T-helper 1 cell treated with Interleukin-12 subunit alpha and Interleukin-12 subunit beta and Interleukin-4 antibody, amounts not matched to agents 30 μg/mL and 1 μg/mL, for 36 hours (primary cell): ENCODE measurements around the gene COQ8A.
"Not testable (repeated sequence)": the region's sequence is repeated elsewhere in the genome, so short reads cannot be mapped to it uniquely, and the experiment has no call there.

ENCODE experiments used
- H3K27ac Mint-ChIP-seq: one replicate; pipeline ENCODE4 v1.8.0; 2021; ENCODE audit warnings: mild to moderate bottlenecking, mixed read lengths
- H3K27me3 Mint-ChIP-seq: one replicate; pipeline ENCODE4 v1.8.0; 2021; ENCODE audit warnings: low read depth, mixed read lengths
- H3K36me3 Mint-ChIP-seq: one replicate; pipeline ENCODE4 v1.8.0; 2021; ENCODE audit warnings: low read depth, mixed read lengths
- H3K4me1 Mint-ChIP-seq: one replicate; pipeline ENCODE4 v1.8.0; 2021; ENCODE audit warnings: low read depth, mixed read lengths
- H3K4me3 Mint-ChIP-seq: one replicate; pipeline ENCODE4 v1.8.0; 2021; ENCODE audit warnings: mild to moderate bottlenecking, moderate library complexity, mixed read lengths
- H3K9me3 Mint-ChIP-seq: one replicate; pipeline ENCODE4 v1.8.0; 2021; ENCODE audit warnings: mixed read lengths

The COQ8A gene

GRCh38 chr1:226953175-226953800 lies 13.2 kb downstream of the COQ8A start:
- Mint-ChIP-seq H3K27ac (no peak overlapping the region), H3K27me3 (no peaks in the 10 kb centered on the region)

GRCh38 chr1:226954337-226954736 lies 14.2 kb downstream of the COQ8A start:
- Mint-ChIP-seq H3K27me3 (no peaks in the 10 kb centered on the region), H3K9me3 (peaks cover 26% of the 10 kb centered on the region), H3K4me3 (no peak overlapping the region), H3K4me1 (no peaks in the 10 kb centered on the region), H3K27ac (no peak overlapping the region), H3K36me3 (peaks cover 8% of the 10 kb centered on the region)

More at GRCh38 chr1:226953175-226953800, 13.2 kb downstream of the COQ8A start:
- peaks cover 19% of the 10 kb centered on the region for H3K9me3 Mint-ChIP-seq
- H3K36me3 Mint-ChIP-seq, result peaks cover 4% of the 10 kb centered on the region
- no peak overlapping the region for H3K4me3 Mint-ChIP-seq
- no peaks in the 10 kb centered on the region for H3K4me1 Mint-ChIP-seq

- H3K36me3 Mint-ChIP-seq, result peaks cover 11% of the 10 kb centered on the region
- no peaks in the 10 kb centered on the region for H3K4me1 Mint-ChIP-seq
- no peak overlapping the region for H3K4me3 Mint-ChIP-seq
- H3K27ac Mint-ChIP-seq, result no peak overlapping the region
- H3K27me3 Mint-ChIP-seq, result no peaks in the 10 kb centered on the region
- H3K9me3 Mint-ChIP-seq, result peaks cover 31% of the 10 kb centered on the region
Observed at GRCh38 chr1:226954777-226955176, 14.7 kb downstream of the COQ8A start.

- Mint-ChIP-seq H3K36me3 (peaks cover 11% of the 10 kb centered on the region), H3K9me3 (peaks cover 32% of the 10 kb centered on the region)
- not testable (repeated sequence) for H3K4me1 Mint-ChIP-seq, H3K27ac Mint-ChIP-seq, H3K4me3 Mint-ChIP-seq, H3K27me3 Mint-ChIP-seq
Observed at GRCh38 chr1:226955857-226956256, 15.8 kb downstream of the COQ8A start.

- Mint-ChIP-seq H3K4me1 (no peaks in the 10 kb centered on the region), H3K36me3 (peaks cover 11% of the 10 kb centered on the region)
Observed at GRCh38 chr1:226956942-226957713, 17.0 kb downstream of the COQ8A start.

GRCh38 chr1:226957714-226958113 lies 17.6 kb downstream of the COQ8A start:
- Mint-ChIP-seq H3K27ac (no peak overlapping the region), H3K27me3 (no peaks in the 10 kb centered on the region), H3K4me1 (no peaks in the 10 kb centered on the region), H3K4me3 (no peak overlapping the region), H3K36me3 (peaks cover 11% of the 10 kb centered on the region), H3K9me3 (peaks cover 32% of the 10 kb centered on the region)

More at GRCh38 chr1:226956942-226957713, 17.0 kb downstream of the COQ8A start:
- Mint-ChIP-seq H3K27ac (no peak overlapping the region), H3K9me3 (peaks cover 32% of the 10 kb centered on the region), H3K27me3 (no peaks in the 10 kb centered on the region), H3K4me3 (no peak overlapping the region)

GRCh38 chr1:226958300-226958699 lies 18.2 kb downstream of the COQ8A start:
- Mint-ChIP-seq H3K27me3 (no peaks in the 10 kb centered on the region), H3K36me3 (peaks cover 11% of the 10 kb centered on the region), H3K4me1 (no peaks in the 10 kb centered on the region), H3K4me3 (no peak overlapping the region), H3K27ac (no peak overlapping the region), H3K9me3 (peaks cover 32% of the 10 kb centered on the region)

GRCh38 chr1:226960256-226960655 lies 20.2 kb downstream of the COQ8A start:
- Mint-ChIP-seq H3K4me3 (no peak overlapping the region), H3K9me3 (peaks cover 27% of the 10 kb centered on the region), H3K27me3 (no peaks in the 10 kb centered on the region), H3K4me1 (peaks cover 2% of the 10 kb centered on the region), H3K27ac (no peak overlapping the region), H3K36me3 (peaks cover 8% of the 10 kb centered on the region)

- Mint-ChIP-seq H3K9me3 (peaks cover 27% of the 10 kb centered on the region), H3K27me3 (no peaks in the 10 kb centered on the region), H3K27ac (no peak overlapping the region), H3K4me3 (no peak overlapping the region), H3K4me1 (peaks cover 2% of the 10 kb centered on the region), H3K36me3 (peaks cover 8% of the 10 kb centered on the region)
Observed at GRCh38 chr1:226960944-226961765, 21.1 kb downstream of the COQ8A start.

- H3K27ac Mint-ChIP-seq, result no peak overlapping the region
- H3K27me3 Mint-ChIP-seq, result no peaks in the 10 kb centered on the region
- H3K9me3 Mint-ChIP-seq, result peaks cover 18% of the 10 kb centered on the region
- H3K36me3 Mint-ChIP-seq, result peaks cover 8% of the 10 kb centered on the region
- peaks cover 2% of the 10 kb centered on the region for H3K4me1 Mint-ChIP-seq
- H3K4me3 Mint-ChIP-seq, result no peak overlapping the region
Observed at GRCh38 chr1:226962421-226963391, 22.6 kb downstream of the COQ8A start.

GRCh38 chr1:226964068-226964425 lies 24.0 kb downstream of the COQ8A start:
- H3K4me1 Mint-ChIP-seq, result peaks cover 2% of the 10 kb centered on the region
- H3K27me3 Mint-ChIP-seq, result no peaks in the 10 kb centered on the region
- peaks cover 8% of the 10 kb centered on the region for H3K9me3 Mint-ChIP-seq
- H3K27ac Mint-ChIP-seq, result no peak overlapping the region
- H3K36me3 Mint-ChIP-seq, result peaks cover 10% of the 10 kb centered on the region
- H3K4me3 Mint-ChIP-seq, result no peak overlapping the region

- H3K4me3 Mint-ChIP-seq, result no peak overlapping the region
- peaks cover 2% of the 10 kb centered on the region for H3K4me1 Mint-ChIP-seq
- peaks cover 7% of the 10 kb centered on the region for H3K36me3 Mint-ChIP-seq
Observed at GRCh38 chr1:226964611-226965486, 24.8 kb downstream of the COQ8A start.

More at GRCh38 chr1:226964611-226965486, 24.8 kb downstream of the COQ8A start:
- no peaks in the 10 kb centered on the region for H3K27me3 Mint-ChIP-seq
- H3K27ac Mint-ChIP-seq, result no peak overlapping the region
- peaks cover under 1% of the 10 kb centered on the region for H3K9me3 Mint-ChIP-seq
